SU-DHL-6 (cell line): Measurements from ENCODE around the gene RILPL2.

Experiments
- CTCF ChIP-seq: fragments of 200-600 bp; sonication (generic); IDR thresholded peaks from one replicate; pipeline ENCODE4 v1.5.1; 2017; ENCODE audit warnings: antibody characterized with exemption, mild to moderate bottlenecking, low read length, moderate library complexity; ENCODE audit not compliant: insufficient read depth, poor library complexity, severe bottlenecking
- EZH2phosphoT487 ChIP-seq: fragments of 200-600 bp; sonication (generic), shearing (Covaris generic); conservative IDR thresholded peaks from 2 replicates; pipeline ENCODE4 v1.6.1; 2018; ENCODE audit warnings: mild to moderate bottlenecking, antibody characterized with exemption, low read length, moderate library complexity, mixed read lengths

- TF ChIP-seq CTCF (no peak), EZH2phosphoT487 (no peak)
Observed at GRCh38 chr12:123388951-123389559, 47.4 kb downstream of the RILPL2 start.
